CD4-positive, alpha-beta T cell treated with Interleukin-2 at 100 ng/mL for 4 hours (primary cell): Measurements from ENCODE around the gene SCLY.

Experiments
- DNase-seq: peaks from one replicate; pipeline ENCODE4 v3.0.0-alpha.2; 2020; ENCODE audit warnings: low spot score

SCLY gene

GRCh38 chr2:238069877-238070276, 9.1 kb downstream of the SCLY start:
- no peak for DNase-seq

GRCh38 chr2:238075397-238075796, 14.6 kb downstream of the SCLY start:
- DNase-seq: no peak

GRCh38 chr2:238077292-238077691, 16.5 kb downstream of the SCLY start:
- no peak for DNase-seq

- no peak for DNase-seq
These were observed 19.1 kb downstream of the SCLY start for GRCh38 chr2:238079874-238080327.

GRCh38 chr2:238080518-238080917, 19.7 kb downstream of the SCLY start:
- DNase-seq: no peak

- no peak for DNase-seq
These were observed 20.3 kb downstream of the SCLY start for GRCh38 chr2:238081150-238081549.

- no peak for DNase-seq
These were observed 20.8 kb downstream of the SCLY start for GRCh38 chr2:238081561-238081960.

GRCh38 chr2:238082151-238082550, 21.4 kb downstream of the SCLY start:
- DNase-seq: no peak

GRCh38 chr2:238082827-238083226, 22.0 kb downstream of the SCLY start:
- DNase-seq: no peak

- DNase-seq: no peak
These were observed 23.1 kb downstream of the SCLY start for GRCh38 chr2:238083919-238084318.

GRCh38 chr2:238084761-238085160, 24.0 kb downstream of the SCLY start:
- no peak for DNase-seq

GRCh38 chr2:238085899-238086298, 25.1 kb downstream of the SCLY start:
- no peak for DNase-seq

- DNase-seq: no peak
These were observed 26.4 kb downstream of the SCLY start for GRCh38 chr2:238087211-238087610.

- DNase-seq: no peak
These were observed 30.1 kb downstream of the SCLY start for GRCh38 chr2:238090887-238091286.

- no peak for DNase-seq
These were observed 30.7 kb downstream of the SCLY start for GRCh38 chr2:238091436-238092060.

GRCh38 chr2:238092486-238093035, 31.8 kb downstream of the SCLY start:
- no peak for DNase-seq

- DNase-seq: no peak
These were observed 32.7 kb downstream of the SCLY start for GRCh38 chr2:238093181-238094140.

- no peak for DNase-seq
These were observed 33.7 kb downstream of the SCLY start for GRCh38 chr2:238094438-238095022.

- no peak for DNase-seq
These were observed 34.3 kb downstream of the SCLY start for GRCh38 chr2:238095143-238095542.

GRCh38 chr2:238096311-238097011, 35.7 kb downstream of the SCLY start:
- no peak for DNase-seq

GRCh38 chr2:238097201-238097987, 36.6 kb downstream of the SCLY start:
- no peak for DNase-seq
